ENCODE results near the gene STK10.

Gene STK10

DNA sequence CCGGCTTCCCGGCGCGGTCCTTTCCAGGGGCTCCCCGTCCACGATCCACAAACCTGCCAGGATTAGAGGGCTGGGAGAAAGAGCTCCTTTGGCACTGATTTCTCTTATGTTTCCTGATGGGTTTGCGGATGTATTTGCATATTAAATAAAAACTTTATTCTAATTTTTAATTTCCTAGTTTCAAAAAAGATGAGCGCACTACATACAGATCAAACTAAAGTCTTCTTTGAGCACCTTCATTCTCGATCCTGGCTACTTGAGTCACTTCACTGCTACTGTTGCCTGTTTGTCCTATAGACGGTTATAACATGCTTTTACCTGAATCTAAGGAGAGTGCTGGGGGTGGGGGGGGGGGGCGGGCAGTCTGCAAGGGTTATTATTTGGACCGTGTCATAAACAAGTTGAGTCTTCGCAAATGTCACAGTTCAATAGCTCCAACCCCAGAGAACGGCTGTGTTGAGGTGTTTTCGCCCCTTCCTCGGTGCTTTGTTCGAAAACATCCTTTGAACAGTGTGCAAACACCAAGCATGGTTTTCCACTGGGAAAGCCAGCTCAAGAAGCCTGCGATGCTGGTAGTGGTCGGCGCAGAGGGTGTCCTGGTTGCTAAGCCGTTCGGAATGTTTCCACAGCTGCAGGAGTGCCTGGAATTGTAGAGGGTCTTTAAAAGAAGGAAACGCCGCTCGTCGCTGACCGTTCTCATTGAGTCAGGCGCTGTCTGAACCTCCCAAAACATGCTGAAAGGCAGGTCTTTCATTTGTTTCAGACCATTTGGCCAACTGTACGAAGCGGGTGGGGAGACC is 1.1 kb upstream of the STK10 start:
- no peak for DNase-seq (ENCODE audit: low read depth in 2 of 2)

DNA sequence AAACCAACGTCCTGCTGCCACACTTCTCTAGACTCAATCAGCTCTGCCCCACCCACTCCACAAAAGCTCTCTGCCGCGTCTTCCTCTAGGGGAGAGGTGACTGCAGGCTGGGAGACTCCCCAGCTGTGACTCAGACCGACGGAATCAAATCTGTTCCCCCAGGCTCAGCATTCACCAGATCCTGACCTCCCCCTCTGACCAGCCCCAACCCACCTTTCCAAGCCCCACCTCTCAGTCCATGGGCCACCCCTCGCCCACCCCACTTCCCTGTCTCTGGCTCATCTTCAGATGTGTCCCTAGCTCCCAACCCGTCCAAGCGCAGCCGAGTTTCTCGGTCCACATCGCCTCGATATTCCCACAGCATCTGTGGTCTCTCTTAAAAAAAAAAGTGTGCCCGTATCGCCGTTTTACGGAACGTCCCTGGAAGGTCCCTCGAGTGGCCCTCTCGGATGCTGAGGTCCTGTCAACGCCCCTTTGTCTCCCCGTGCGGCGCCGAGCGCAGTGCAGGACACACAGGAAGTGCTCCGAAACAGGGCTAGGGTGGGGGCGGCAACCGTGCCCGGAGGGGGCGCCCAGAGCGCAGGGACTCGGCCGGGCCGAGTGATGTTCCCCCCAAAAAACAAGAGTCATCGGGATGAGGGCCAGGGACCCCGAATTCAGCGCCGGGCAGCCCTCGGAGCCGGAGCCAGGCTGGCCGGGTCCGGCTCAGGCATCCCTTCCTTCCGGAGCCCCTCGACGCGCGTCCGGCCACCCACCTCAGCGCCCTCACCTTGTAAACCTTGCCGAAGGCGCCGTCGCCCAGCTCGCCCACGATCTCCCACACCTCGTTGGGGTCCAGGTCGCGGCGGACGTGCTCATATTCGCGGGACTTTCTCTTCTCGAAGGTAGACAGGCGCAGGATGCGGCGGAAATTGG is 649 bp downstream of the STK10 start:
- DNase-seq (ENCODE audit: low read depth in 2 of 2): peak in 1 of 2 donors; percentile 51

DNA sequence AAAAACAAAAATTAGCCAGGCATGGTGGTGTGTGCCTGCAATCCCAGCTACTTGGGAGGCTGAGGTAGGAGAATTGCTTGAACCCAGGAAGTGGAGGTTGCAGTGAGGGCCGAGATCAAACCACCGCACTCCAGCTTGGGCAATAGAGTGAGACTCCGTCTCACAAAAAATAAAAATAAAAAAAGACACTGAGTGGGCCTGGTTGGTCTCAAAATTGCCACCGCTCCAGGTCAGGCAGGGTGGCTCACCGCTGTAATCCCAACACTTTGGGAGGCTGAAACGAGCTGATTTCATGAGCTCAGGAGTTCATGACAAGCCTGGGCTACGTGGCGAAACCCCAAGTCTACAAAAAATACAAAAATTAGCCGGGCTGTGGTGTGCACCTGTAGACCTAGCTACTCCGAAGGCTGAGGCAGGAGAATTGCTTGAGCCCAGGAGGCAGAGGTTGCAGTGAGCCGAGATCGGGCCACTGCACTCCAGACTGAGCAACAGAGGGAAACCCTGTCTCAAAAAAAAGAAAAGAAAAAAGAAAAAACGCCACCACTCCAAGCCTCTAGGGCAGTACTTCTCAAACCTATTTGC is 1.8 kb downstream of the STK10 start:
- DNase-seq (ENCODE audit: low read depth in 2 of 2): no peak

DNA sequence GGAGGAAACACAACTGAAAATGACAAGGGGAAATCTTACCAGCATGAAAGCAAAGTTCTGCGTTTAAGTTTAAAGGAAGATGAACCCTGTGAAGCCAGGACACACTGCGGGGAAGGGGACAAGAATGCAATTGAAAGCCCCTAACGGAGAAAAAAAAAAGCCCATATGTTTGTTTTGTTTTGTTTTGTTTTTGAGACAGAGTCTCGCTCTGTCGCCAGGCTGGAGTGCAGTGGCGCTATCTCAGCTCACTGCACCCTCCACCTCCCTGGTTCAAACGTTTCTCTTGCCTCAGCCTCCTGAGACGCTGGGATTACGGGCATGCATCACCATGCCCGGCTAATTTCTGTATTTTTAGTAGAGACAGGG is 2.9 kb downstream of the STK10 start:
- no peak for DNase-seq (ENCODE audit: low read depth in 2 of 2)

DNA sequence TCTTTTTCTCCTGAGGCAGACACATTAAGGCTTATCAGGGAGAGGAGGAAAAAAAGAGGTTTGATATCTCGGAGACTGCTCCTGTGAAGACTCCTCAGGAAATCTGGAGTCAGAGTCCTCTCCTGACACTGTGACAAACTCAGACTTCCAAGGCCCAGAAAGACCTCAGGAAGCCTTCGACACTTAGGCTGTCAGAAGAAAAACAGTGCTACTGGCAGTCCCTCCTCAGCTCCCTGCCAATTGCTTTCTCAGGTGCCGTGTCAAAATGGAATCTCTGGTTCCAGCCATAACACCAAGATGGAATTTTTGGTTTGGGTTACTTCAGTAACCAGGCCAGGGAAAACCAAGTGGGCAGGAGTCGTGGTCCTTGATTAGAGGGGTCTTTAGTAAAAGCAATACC is 4.1 kb downstream of the STK10 start:
- no peak for DNase-seq (ENCODE audit: low read depth in 2 of 2)

DNA sequence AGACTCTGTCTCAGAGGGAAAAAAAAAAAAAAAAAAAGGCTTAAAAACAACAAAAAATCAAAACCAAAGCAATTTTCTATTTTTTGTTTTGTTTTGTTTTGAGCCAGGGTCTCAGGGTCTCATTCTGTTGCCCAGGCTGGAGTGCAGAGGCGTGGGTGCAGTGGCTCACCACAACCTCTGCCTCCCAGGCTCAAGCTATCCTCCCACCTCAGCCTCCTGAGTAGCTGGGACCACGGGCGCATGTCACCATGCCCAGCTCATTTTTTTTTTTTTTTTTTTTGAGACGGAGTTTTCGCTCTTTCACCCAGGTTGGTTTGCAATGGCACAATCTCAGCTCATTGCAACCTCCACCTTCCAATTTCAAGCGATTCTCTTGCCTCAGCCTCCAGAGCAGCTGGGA is 5.7 kb downstream of the STK10 start:
- no peak for DNase-seq (ENCODE audit: low read depth in 2 of 2)

DNA sequence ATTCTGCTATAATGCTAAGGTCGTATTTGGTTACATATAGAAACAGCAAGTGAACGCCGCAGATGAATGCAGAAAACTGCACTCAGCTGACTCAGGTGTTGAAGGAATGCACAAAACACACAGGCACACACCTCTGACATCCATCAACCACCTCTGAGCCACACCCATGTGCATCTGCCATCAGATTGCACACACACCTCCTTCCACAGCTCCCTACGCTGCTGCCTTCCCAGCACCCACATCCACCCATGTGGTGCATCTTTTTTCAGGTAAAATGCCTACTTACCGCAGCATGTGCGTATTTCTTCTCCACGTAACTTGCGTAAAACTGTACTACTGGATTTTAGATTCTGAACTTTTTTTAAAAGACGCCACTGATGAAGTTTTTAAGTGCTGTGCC is 7.1 kb downstream of the STK10 start:
- no peak for DNase-seq (ENCODE audit: low read depth in 2 of 2)

DNA sequence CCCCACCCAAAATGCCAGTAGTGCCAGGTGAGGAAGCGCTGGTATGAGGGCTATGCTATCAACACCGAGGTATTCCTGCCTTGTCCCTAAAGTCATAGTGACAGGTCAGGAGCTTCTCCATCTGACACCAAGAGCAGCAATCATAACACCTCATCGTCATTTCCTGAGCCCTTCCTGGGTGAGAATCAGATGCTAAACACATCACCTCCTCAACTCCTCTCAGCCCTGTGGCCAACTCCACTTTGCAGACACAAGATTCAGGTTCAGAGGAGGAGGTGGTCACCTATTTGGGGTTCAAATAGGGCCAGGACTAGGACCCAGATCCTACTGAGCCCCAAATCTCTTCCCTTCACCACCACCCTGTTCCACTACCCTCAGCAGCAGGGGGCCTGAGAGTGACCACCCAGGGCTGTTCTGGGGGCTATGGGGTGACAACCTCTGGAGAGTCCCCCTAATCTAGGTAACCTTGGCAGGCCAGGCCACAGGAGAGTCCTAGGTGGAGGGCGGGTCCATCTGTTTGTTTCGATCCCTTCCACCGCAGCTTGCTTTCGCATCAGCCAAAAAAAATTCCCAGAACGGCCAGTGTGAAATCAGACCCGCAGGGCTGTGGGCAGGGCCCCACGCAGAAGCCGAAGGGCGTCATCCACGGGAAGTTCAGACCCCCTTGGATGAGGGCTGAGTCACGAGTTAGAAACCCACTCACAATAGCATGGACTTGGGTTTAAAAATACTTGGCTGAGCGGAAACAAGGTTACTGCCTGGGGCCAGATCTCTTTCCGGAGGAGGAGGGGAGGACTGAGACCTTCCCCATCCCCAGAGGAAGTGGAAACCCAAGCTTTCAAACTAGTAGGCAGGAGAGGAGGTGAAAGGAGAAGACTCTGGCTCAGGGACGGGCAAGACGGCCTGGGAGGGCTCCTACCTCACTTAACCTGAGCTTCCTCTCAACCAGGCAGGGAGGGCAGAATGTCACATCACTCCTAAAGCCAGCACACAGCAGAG is 8.7 kb downstream of the STK10 start:
- no peak for DNase-seq (ENCODE audit: low read depth in 2 of 2)

DNA sequence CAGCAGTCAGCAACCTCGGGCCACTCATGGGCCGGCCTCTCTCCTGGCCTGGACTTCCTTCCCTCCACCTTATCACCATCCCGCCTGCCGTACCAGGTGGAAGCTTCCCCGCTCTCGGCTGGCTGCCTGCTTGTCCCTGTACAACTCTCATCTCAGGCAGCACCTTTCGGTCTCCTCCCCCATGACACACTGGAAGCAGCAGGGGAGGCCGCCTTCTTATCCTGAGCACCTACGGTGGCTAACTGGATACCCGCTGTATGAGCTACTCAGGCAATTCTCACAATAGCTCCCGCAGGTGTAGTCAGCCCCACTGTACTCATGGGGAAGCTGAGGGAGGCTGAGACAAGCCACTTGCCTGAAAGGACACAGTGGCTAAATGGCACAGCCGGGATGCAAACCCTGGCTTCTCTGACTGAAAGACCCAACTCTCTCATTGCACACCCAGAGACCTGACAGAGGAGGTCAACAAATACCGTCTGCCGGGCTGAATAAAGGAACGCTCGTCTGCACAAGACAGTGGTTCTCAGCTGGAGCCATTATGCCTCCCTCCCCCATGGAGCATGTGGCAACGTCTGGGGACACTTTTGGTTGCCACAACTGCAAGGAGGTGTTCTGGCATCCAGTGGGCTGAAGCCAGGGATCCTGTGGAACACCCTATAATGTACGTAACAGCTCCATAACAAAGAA is 9.6 kb downstream of the STK10 start:
- DNase-seq (ENCODE audit: low read depth in 2 of 2): no peak

DNA sequence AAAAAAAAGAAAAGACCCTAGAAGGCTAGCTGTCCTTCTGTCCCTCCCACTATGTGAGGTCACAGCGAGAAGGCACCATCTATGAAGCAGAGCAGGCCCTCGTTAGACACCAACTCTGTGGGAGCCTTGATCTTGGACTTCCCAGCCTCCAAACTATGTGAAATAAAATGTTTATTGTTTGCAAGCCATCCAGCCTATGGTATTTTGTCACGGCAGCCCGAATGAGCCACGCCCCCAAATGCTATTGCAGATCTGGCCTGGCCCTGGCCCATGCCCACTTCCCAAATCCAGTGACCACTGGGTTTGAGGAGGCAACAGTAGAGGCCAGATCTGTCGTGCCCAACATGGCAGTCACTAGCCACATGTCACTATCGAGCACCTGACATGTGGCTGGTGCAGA is 10.8 kb downstream of the STK10 start:
- DNase-seq (ENCODE audit: low read depth in 2 of 2): no peak

DNA sequence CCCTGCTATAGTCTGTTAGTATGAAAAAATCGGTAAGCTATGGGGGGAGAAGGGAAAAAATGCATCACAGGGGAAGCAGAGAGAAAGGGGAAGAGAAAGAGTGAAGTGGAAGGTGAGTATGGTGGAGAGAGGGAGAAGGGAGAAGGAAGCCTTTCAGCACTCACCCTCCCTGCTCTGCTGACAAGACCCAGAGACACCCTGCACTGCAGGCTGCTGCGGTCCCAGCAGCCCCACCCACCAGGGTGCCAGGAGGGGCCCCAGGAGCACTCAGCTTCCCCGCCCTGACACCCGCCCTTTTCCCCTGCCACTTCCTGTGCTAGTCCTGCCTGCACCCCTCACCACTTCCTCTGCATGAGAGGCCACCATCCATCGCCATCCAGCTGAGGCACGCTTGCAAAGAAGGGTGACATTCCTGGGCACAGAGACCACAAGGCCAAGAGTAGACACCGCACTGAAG is 12.7 kb downstream of the STK10 start:
- DNase-seq (ENCODE audit: low read depth in 2 of 2): peak; percentile 71 to 80

DNA sequence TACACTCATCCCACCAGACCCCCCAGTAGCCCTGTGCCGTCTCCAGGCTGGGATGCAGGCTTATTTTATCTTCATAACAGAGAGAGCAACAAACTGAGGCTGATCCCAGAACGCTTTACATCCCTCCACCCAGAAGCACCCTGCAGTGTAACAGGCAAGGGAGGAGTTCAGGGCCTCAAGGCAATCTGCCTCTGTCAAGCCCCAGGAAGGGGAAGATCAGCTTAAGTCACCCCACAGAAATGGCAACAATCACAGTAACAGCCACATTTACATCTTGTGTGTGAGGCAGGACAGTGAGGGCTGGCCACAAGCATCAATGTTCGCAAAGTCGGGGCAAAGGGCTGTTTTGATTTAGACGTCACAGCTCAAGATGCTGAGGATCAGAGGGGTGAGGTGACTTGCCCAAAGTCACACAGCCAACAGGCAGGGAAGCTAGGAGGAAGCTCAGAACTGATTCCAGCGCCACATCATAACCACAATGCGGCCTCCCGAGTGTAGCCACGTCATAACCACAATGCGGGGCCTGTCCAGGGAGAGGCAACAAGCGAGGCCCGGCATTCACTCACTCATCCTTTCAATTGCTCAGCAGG is 14.4 kb downstream of the STK10 start:
- DNase-seq (ENCODE audit: low read depth in 2 of 2): peak in 1 of 2 donors; percentile 41

DNA sequence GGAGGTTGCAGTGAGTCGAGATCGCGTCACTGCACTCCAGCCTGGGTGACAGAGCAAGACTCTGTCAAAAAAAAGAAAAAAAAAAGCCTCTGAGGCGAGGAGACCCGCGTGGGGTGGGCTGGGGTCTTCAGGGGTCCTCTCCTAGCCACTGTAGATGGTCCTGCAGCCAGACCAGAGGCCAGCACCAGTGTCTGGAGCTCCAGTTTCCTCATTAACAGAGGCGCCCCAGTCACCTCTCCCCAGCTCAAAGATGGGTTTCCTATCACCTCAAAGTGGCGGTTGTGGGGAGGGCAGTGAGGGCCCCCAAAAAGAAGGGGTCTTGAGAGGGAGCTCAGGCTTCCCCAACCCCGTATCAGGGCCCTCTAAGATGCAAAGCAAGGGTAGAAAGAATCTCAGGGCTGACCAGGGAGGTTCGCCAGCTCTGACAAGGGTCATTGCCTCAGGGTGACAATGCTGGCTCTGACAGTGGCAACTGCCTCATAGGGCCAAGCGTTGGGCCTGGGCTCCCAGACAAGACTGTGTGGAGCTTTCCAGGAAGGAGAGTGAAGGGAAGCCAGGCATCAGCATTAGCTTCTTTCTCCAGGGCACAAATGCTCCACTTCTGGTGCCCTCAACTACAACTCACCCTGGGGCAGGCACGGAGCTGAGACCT is 15.0 kb downstream of the STK10 start:
- DNase-seq (ENCODE audit: low read depth in 2 of 2): no peak

DNA sequence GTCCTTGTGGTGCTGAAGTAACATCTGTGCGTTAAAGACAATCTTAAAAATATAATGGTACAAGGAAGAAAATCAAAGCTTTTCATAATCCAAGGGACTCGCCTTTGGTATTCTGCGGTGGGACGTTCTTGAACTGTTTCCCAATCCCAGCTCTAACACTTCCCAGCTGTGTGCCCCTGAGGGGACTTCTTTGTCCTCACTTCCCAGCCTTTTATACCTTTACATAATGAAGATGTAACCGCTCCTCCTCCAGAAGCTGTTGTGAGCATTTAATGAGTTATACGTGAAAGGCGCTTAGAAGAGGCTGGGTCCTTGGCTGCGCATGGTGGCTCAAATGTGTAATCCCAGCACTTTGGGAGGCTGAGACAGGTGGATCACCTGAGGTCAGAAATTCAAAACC is 16.9 kb downstream of the STK10 start:
- DNase-seq (ENCODE audit: low read depth in 2 of 2): no peak

DNA sequence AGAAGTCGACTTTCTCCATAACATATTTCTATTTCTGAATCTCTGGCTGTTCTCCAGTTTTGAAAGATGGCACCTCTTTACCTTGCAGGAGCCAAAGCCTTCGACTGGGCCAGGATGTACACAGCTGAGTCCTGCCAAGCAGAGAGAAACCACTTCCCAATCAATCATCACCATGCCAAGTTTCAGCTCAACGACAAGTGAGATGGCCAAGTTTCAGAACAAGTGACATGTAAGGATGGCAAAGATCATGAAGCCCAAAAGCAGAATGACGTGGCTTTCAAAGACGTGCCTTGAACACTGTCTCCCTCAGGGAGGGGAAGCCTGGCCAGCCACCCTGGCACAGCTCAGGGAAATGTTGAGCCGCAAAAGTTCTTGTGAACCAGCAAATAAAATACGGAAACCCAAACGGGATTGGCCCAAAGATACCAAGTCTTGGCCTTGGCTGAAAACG is 17.7 kb downstream of the STK10 start:
- no peak for DNase-seq (ENCODE audit: low read depth in 2 of 2)

DNA sequence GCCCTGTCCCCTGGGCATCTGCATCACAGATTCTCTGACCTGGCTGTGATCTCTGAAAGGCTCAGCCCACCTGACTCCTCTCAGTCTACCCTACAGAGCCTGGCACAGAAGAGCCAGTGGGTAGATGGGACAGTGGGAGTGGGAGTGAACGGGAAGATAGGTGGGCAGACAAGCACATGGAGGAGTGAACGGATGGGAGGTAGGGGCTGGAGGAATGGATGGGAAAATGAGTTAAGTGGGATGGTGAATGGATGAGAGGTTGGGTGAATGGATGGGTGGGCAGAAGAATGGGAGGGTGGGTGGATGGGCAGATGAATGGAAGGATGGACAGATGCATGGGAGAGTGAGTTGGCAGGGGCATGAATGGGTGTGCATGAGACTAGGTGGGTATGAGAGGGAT is 18.8 kb downstream of the STK10 start:
- DNase-seq (ENCODE audit: low read depth in 2 of 2): no peak

DNA sequence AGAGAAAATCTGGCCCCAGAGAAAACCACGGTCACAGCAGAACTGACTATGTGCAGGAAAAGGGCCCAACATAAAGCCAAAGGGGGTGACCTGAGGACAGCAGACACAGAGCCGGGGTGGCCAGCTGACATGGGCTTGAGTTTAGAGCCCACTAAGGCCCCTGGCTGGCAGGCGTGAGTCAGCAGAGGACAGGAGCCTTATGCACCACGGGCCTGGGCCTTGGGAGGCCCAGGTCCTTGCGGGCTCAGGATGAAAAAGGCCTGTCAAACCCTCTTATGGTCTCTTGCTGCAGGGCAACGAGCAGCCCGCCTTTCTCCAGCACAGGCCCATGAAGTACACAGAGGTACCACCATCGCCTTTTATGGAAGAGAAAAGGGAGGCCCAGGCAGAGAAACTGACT is 19.7 kb downstream of the STK10 start:
- no peak for DNase-seq (ENCODE audit: low read depth in 2 of 2)

DNA sequence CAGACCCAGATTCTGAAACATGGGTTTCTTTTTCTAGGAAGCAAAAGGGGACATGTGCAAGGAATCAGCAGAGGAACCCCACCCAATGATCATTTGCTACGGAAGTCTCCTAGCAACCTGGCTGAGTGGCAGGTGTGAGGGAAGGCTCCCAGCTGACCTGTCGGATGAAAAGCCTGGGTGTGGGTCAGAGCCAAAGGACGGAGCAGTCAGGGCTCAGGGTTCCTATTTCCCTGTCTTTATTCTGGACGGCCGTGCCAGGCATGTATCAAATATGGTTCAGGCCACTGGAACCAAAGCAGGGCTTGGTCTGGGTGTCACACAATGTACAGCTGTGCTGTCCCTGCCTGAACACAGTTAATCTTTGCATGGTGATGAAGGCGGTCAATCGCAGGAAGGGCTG is 20.1 kb downstream of the STK10 start:
- no peak for DNase-seq (ENCODE audit: low read depth in 2 of 2)

DNA sequence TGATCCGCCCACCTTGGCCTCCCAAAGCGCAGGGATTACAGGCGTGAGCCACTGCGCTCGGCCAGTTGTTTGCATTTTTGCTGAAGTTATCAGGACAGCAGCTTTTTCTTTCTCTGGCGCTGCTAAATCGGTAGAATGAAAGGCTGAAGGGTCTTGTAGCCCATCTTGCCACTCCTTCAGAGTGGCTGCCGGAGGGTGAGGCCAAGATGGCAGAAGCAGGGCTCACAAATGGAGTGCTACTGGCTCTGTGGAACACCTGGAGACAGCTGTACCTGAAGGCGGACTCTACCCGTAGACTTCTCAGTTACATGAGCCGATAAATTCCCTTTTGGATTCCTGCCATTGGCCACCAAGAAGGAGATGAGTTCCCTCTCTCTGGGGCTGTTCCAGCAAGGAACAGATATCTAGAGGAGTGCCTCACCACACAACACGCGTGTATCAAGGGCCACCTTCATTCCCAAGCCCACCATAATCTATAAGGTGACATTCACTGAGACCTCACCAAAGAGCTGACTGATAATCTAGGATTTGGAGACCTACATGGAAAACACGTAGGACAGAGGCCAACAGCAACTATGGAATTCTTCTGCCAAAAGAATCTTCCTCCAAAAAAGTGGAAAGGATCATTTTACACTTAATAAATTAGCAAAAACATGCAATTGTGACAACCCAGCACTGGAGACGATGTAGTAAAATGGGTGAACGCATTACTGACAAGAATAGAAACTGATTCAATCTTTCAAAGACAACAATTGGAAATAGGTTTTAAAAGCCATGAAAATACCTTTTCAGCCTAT is 21.8 kb downstream of the STK10 start:
- no peak for DNase-seq (ENCODE audit: low read depth in 2 of 2)

All from stimulated activated CD8-positive, alpha-beta memory T cell treated with anti-CD3 and anti-CD28 coated beads, Interleukin-7, amount 100 ng/mL, for 1 hour (primary cell).